Transverse colon (tissue), 4 donors: ENCODE measurements around the gene ATP6V0D1. TPM values are rescaled to one million over a fixed set of nuclear protein-coding genes. Genes with fewer than 3 reads are reported as not detected.

Experiments
- DNase-seq: peaks from one replicate; pipeline ENCODE4 v3.0.0-alpha.2; 2019
- H3K27ac ChIP-seq, 4 donors: fragments of 200-600 bp; sonication (generic); 2 replicates each; pipeline ENCODE4 v1.5.1; 2016 to 2018; ENCODE audit warnings: inconsistent platforms in 4 of 4
- H3K27me3 ChIP-seq: fragments of 200-600 bp; sonication (generic); 2 replicates; pipeline ENCODE4 v1.5.1; 2017; ENCODE audit warnings: inconsistent platforms
- H3K36me3 ChIP-seq, 4 donors: fragments of 200-600 bp; sonication (generic); 2 replicates each; pipeline ENCODE4 v1.5.1; 2017 to 2019; ENCODE audit warnings: inconsistent platforms in 4 of 4
- H3K4me1 ChIP-seq, 4 donors: fragments of 200-600 bp; sonication (generic); 2 replicates each; pipeline ENCODE4 v1.5.1; 2017 to 2020; ENCODE audit warnings: inconsistent platforms in 4 of 4
- H3K4me3 ChIP-seq, 4 donors: fragments of 200-600 bp; sonication (generic); 1 replicate in 1 of 4; 2 replicates in 3 of 4; pipeline versions ENCODE4 v1.5.1 to v1.6.1; 2017 to 2019; ENCODE audit warnings: inconsistent platforms in 4 of 4
- H3K9me3 ChIP-seq, 2 donors: fragments of 200-600 bp; sonication (generic); 2 replicates each; pipeline ENCODE4 v1.5.1; 2017 to 2019; ENCODE audit warnings: inconsistent platforms in 2 of 2
- CTCF ChIP-seq, 5 experiments: fragments of 200-600 bp in 3 of 5; fragments of 450-650 bp in 2 of 5; sonication (generic) in 3 of 5; IDR thresholded peaks; 1 replicate in 2 of 5; 2 replicates in 3 of 5; pipeline ENCODE4 v1.5.1; 2016 to 2017; ENCODE audit warnings: antibody characterized with exemption in 5 of 5, inconsistent platforms in 3 of 5, mild to moderate bottlenecking in 2 of 5, moderate library complexity in 1 of 5
- EP300 ChIP-seq: sonication (generic); formaldehyde crosslinking; IDR thresholded peaks from one replicate; pipeline ENCODE4 v1.6.1; 2017; ENCODE audit warnings: antibody characterized with exemption, low read depth
- POLR2A ChIP-seq: fragments of 450-650 bp; IDR thresholded peaks from one replicate; pipeline ENCODE4 v1.6.1; 2016; ENCODE audit warnings: antibody characterized with exemption, mild to moderate bottlenecking, moderate library complexity
- POLR2AphosphoS5 ChIP-seq, 3 donors: sonication (generic); formaldehyde crosslinking; IDR thresholded peaks; one replicate each; pipeline ENCODE4 v1.6.1; 2016; ENCODE audit warnings: antibody characterized with exemption in 3 of 3
- WGBS, 2 donors: methylation state at CpG; one replicate each; pipeline ENCODE4 v1.1.5; 2018; ENCODE audit warnings: low coverage in 1 of 2; 5-methylcytosine and 5-hydroxymethylcytosine counted together
- in situ Hi-C, 4 donors: fragments of 200-750 bp; cut with MboI; loops; one replicate each; pipeline versions ENCODE4 v1.15.0 to v1.15.1; 2017; ENCODE audit warnings: low sequenced_read_pairs in 3 of 4, low pct_ligation_motif_present in 1 of 4, low pct_unique_long_range_greater_than_20kb in 1 of 4
- intact Hi-C: fragments of 100-400 bp; cut with DNase I; formaldehyde crosslinking; loops from one replicate; pipeline ENCODE4 v1.15.1; 2023; ENCODE audit warnings: low total_unique reads
- total RNA-seq, 4 donors: library from RNA; depleted of rRNA; stranded (reverse); fragments of >200 nt; gene quantifications; one replicate each; pipeline ENCODE4 v1.1.0, GENCODE V29; 2016

Gene ATP6V0D1
- total RNA-seq, 4 donors from 2014 or later = 218 to 457 (median 386) TPM

GRCh38 chr16:67438098-67438791, 42.7 kb downstream of the ATP6V0D1 start:
- H3K27ac ChIP-seq = peak overlapping the region in 3 of 4 donors; percentile 11 to 90 (median 51)
- no peak overlapping the region for H3K4me3 ChIP-seq
- 93% methylated on average over 12 to 20 of the region's 20 CpGs for WGBS, 2 donors
- H3K27me3 ChIP-seq = no peaks in the 10 kb centered on the region
- H3K36me3 ChIP-seq = peaks cover 0 to 22% (median 2%) of the 10 kb centered on the region in 4 donors
- peaks cover 25 to 35% (median 28%) of the 10 kb centered on the region in 4 donors for H3K4me1 ChIP-seq
- no peaks in the 10 kb centered on the region for H3K9me3 ChIP-seq
- in situ Hi-C loops = no loop called here
- no peak for DNase-seq
- TF ChIP-seq CTCF (IDR thresholded peaks at IDR 0.05) (no peak), POLR2AphosphoS5 (IDR thresholded peaks at IDR 0.05) (peak in 2 of 3 donors; percentile 2 to 7)
- intact Hi-C loops = no loop called here

- intact Hi-C loops = no loop called here
- Histone ChIP-seq H3K27me3 (no peaks in the 10 kb centered on the region), H3K27ac (peak overlapping the region in 3 of 4 donors; percentile 11 to 90 (median 51)), H3K9me3 (no peaks in the 10 kb centered on the region), H3K36me3 (peaks cover 0 to 22% (median 2%) of the 10 kb centered on the region in 4 donors), H3K4me3 (no peak overlapping the region), H3K4me1 (peaks cover 18 to 28% (median 22%) of the 10 kb centered on the region in 4 donors)
- no peak for DNase-seq
- WGBS, 2 donors = 67% methylated on average over 3 of the region's 4 CpGs; no CpG with 5 or more reads in 1 of the 2 donors
- in situ Hi-C loops = no loop called here
- TF ChIP-seq POLR2A (no peak), EP300 (no peak), CTCF (IDR thresholded peaks at IDR 0.05) (no peak), POLR2AphosphoS5 (IDR thresholded peaks at IDR 0.05) (no peak)
Measured at GRCh38 chr16:67437513-67437912, 43.4 kb downstream of the ATP6V0D1 start.

- no peak for DNase-seq
- H3K27me3 ChIP-seq = no peaks in the 10 kb centered on the region
- in situ Hi-C loops = no loop called here
- WGBS, 2 donors = 95% methylated on average over 23 of the region's 23 CpGs; no CpG with 5 or more reads in 1 of the 2 donors
- peak overlapping the region in 1 of 4 donors; percentile 3 for H3K27ac ChIP-seq
- intact Hi-C loops = no loop called here
- H3K4me3 ChIP-seq = no peak overlapping the region
- TF ChIP-seq EP300 (no peak), POLR2A (peak; percentile 19), CTCF (IDR thresholded peaks at IDR 0.05) (no peak), POLR2AphosphoS5 (IDR thresholded peaks at IDR 0.05) (peak in 2 of 3 donors; percentile 21 to 30)
- H3K36me3 ChIP-seq = peaks cover 0 to 22% (median 2%) of the 10 kb centered on the region in 4 donors
- H3K4me1 ChIP-seq = peaks cover 14 to 26% (median 19%) of the 10 kb centered on the region in 4 donors
- no peaks in the 10 kb centered on the region for H3K9me3 ChIP-seq
Measured at GRCh38 chr16:67436640-67437193, 44.2 kb downstream of the ATP6V0D1 start.

GRCh38 chr16:67435758-67436164, 45.2 kb downstream of the ATP6V0D1 start:
- WGBS, 2 donors = 94% methylated on average over 16 of the region's 16 CpGs; no CpG with 5 or more reads in 1 of the 2 donors
- Histone ChIP-seq H3K4me1 (peaks cover 6 to 22% (median 12%) of the 10 kb centered on the region in 4 donors), H3K9me3 (no peaks in the 10 kb centered on the region), H3K36me3 (peaks cover 0 to 22% (median 2%) of the 10 kb centered on the region in 4 donors), H3K4me3 (no peak overlapping the region), H3K27ac (peak overlapping the region; percentile 6 to 91 (median 67)), H3K27me3 (no peaks in the 10 kb centered on the region)
- in situ Hi-C loops (no loop called here), intact Hi-C loops (no loop called here)
- TF ChIP-seq POLR2A (peak; percentile 23), EP300 (no peak), POLR2AphosphoS5 (IDR thresholded peaks at IDR 0.05) (peak in 1 of 3 donors; percentile 61), CTCF (IDR thresholded peaks at IDR 0.05) (peak in 1 of 5 experiments; percentile 8)
- no peak for DNase-seq
